HG03159 (cell line): ENCODE data around the gene TKTL1.
"Not testable (repeated sequence)": the region's sequence is repeated elsewhere in the genome, so short reads cannot be mapped to it uniquely, and the experiment has no call there.

Source experiments
- ATAC-seq: cut with Tn5 transposase; IDR thresholded peaks from one replicate; pipeline ENCODE4 v1.9.1; 2021; ENCODE audit warnings: mild to moderate bottlenecking, moderate library complexity; ENCODE audit not compliant: unreplicated experiment

TKTL1 gene

DNA sequence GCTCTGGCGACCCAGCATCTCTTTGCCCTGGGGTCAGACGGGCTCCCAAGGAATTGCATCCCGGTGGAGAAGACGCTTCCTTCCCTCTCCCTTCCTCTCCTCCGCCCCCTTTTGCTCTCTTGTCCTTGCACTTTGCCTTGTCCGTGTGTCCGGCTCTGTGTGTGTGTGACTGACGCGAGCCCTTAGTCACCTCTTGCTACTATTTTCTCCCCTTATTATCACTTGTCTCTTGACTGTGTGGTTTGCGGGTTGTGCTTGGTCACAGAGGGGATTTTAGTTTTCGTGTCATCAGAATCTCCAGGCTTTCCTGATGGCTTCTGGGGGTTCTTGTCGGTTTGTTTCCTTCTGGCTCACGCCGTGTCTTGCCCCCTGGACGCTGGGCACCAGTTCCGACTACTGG, 47.5 kb downstream of the TKTL1 start:
- ATAC-seq: not testable (repeated sequence)

DNA sequence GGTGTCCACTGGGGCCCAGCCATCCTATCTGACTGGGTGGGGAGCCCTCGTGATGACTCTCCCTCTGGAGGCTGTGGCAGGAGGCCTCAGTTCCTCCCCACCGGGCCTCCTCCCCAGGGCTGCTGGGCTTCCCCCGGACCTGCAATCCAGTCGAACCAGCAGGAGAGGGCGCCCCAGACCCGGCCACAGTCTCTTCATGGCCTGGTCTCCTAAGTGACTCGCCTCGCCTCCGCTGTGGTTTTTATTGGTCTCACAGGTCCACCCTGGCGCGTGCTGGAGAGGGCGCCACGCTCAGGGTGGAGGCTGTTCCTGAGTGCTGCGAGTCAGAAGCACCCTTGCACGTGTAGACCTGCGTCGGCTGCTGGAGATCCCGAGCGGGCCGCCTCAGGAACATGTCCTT, 48.0 kb downstream of the TKTL1 start:
- ATAC-seq: not testable (repeated sequence)

DNA sequence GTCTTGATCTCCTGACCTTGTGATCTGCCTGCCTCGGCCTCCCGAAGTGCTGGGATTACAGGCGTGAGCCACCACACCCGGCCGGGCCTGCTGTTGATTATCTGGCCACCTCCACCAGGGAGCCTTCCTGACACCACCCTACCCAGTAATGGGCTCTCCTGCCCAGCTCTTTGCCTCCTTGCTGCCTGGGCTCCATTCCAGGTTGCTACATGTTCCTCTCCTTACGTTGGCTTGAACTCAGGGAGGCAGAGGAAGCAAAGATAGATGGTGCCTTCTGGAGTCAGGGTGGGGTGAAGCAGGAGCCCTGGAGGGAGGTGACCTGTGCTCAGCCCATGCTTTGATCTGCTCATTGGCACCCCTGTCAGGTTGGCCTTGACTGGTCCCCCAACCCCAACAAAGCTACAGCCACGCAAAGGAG, 52.5 kb downstream of the TKTL1 start:
- ATAC-seq: no peak

DNA sequence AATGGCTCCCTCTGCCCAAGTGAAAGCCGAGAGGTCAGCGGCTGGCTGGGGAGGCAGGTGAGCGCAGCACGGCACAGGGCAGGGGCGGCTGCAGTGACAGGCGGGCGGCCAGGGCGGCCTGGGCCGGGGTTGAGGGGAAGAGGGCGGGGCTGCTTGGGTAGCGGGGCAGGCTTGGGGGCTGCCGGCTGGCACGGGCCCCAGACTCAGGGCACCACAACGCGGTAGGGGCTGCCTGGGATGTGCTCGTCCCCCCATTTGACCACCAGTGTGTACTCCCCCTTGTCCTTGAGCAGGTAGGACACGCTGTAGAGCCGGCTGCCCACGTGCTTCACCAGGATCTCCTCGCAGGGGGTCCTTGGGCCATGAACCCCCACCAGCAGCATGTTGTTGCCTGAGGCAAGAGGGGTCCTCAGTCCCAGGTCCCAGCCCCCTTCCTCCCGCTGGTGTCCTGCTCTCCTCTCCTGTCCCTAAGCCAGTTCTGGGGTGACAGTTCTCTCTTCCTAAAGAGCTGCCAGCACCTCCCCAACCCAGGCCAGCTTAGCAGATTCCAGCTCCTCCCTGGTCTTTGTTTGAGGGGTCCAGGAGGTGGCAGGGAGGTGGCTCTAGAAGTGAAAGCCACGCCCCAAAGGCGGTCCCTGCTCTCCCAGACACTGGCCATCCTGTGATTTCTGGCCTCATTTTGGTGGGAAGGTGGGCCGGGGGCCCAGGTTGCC, 53.2 kb downstream of the TKTL1 start:
- no peak for ATAC-seq

DNA sequence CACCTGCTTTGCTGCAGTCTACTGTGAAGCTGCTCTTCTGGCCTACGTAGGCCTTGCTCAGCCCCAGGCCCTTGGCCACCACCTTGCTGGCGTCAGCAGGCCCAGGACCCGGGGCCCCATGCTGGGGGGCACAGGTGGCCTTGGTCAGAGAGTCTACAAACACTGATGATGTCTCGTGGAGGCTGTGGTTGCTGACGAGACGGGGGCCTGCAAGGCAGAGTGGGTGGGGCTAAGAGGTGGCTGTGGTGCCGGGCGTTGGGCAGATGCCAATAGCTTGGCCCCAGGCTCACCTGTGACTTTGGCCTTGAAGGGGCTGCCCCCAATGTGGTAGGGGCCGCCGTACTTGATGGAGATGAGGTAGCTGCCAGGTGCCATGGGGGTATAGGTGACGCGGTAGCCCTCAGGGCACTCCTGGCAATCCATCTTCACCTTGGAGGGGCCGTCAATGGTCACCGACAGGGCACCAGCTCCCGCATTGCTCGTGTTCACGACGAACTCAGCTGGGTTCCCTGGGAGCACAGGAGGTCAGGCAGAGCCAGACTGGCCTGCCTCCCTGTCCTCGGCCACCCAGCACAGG, 53.9 kb downstream of the TKTL1 start:
- ATAC-seq: no peak

DNA sequence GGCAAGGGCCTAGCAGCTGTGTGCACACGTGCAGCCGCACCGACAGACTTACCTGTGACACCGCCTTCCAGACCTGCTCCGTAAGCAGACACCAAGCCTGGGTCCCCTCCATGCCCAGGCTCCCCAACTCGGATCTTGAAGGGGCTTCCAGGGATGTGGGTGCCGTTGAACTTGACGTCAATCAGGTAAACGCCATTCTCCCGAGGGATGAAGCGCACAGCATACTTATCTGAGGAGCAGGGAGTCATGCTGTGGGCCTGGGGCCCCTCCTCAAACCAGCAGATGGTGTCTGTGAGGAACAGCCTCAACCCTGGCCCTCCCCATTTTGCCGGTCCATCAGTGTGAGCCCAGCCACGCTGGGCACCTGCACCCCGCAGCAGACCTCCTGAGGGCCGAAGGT, 54.4 kb downstream of the TKTL1 start:
- no peak for ATAC-seq

DNA sequence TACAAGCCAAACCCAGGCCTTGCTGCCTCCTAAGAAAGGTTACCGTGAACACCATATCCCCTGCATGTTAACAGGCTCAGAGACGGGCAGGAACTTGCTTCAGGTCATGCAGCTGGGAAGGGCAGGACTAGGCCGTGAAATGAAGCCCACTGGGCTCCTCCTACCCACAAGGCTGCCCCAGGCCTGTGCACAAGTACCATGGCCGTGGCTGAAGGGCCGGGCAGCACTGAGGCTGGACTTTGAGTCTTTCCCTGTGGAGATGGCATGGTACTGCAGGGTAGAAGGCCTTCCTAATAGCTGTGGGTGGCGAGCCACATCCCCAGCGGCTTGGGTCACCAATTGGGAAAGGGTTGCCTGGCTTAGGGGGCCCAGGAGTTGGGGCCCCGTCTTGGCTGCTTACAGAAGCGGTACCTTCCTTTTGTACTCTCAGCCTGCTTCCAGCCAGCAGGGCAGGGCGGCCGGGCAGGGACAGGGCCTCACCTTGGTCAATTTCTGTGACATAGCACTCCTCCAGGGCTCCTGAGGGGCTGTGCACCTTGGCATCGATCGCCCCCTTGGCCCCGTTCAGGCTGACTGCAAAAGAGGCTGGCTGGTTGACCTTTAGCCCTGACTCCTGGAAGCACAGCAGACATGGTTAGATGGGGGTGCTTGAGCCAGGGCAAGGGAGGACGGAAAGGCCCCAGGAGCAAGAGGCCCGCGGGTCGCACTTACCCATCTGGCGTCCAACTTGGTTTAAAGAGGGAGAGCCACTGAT, 55.0 kb downstream of the TKTL1 start:
- no peak for ATAC-seq

DNA sequence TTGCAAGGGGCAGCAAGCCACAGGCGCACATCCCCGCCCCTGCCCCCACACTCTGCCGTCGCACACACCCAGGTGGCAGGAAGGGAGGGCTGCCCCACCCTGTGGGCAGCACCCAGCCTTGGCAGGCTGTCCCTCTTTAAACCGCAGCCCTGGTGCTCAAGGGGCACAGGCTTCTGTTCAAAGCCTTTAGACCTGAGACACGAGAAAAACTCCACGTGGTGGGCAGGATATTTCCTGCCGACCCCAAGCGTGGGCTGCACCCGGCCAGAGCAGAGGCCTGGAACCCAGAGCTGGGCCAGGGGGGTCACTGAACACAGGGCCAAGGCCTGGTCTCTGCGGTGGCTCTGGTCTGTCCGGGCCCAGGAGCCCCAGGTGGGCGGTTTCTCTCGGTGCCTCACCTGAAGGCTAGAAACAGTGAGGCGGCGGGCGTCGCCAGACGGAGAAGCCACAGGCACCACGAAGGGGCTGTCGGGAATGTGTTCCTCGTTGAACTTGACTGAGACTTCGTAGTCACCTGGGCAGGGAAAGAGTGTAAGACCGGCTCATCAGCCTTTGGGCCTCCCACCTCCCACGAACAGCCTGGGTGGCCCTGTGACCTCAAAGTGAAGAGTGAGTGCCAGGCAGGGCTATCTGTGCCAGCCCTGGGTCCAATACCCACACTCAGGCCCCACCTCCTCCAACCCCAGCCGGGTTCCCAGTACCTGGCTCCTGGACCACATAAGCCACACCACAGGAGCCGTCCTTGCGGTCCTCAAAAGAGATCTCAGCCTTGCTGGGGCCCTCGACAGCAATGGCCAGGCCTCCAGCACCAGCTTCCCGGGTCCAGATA, 55.8 kb downstream of the TKTL1 start:
- no peak for ATAC-seq

DNA sequence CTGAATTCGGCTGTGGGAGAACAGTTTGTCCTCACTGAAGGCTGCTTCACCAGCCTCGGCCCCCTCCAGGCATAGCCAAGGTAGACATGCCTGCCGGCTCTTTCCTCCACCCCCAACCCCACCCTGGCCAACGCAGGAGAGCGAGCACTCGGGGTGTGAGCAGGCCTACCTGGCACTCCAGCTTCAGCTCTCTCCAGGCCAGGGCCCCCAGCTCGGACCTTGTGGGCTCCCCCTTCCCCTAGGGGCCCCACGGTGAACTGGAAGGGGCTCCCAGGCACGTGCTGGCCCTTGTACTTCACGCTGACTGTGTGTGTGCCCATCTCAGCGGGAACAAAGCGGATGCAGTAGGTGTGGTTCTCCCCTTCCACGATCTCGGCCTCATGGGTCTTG, 56.4 kb downstream of the TKTL1 start:
- no peak for ATAC-seq

DNA sequence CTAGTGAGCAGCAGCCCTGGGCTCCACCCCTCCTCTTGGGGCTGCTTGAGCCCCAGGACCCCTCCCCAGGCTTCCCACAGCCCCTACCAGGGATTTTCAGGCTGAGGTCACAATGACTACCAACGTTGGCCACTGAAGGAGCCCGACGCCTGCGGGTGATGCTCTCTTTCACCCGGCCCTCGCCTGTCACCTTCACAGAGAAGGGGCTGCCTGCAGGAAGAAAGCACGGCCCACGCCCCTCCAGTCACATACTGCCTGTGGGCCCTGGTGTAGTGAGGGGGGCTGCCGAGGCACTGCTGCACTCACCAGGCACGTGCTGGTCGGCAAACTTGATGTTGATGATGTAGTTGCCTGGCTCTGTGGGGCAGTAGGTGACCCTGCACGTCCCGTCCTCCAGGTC, 56.9 kb downstream of the TKTL1 start:
- ATAC-seq: no peak

DNA sequence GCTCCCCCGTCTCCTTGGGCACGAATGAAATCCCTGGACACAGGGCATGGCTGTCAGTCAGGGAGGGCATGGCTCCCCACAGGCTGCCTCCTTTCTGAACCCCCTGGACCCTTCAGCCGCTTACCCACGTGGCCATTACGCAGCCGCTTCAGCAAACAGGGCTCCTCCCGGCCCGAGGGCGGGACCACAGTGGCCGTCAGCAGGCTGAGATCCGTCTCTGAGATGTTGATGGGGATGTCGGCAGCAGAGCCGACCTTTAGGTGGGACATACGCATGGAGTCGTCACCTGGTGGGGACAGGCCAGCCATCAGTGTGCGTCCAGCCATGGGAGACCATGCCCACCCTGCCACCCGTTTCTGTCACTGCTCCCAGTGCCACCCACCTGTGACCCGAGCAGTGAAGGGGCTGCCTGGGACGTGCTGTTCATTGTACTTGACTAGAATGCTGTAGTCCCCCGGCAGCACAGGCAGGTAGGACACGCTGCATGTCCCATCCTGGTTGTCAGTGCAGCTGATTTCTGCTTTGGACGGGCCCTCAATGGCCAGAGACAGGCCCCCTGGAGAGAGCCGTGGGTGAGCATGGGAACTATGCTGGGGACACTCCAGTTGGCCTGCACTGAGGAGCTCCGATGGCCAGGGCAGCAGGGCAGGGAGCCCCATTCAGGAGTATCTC, 57.7 kb downstream of the TKTL1 start:
- no peak for ATAC-seq

DNA sequence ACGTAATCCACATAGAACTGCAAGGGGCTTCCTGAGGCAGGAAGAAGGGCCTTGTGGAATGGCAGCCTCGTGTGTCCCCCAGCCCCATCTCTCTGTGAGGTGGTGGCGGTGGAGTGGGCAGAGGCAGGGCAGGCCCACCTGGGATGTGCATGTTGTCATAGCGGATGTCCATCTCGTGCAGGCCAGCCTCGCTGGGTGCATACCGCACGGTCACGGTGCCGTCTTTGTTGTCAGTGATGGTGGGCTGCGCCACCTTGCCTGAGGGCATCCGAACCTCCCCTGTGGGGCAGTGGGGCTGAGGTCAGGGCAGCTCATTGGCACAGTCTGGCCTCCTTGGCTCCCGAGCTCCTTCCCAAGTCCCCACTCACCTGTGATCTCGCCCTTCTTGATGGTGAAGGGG, 58.4 kb downstream of the TKTL1 start:
- ATAC-seq: no peak

DNA sequence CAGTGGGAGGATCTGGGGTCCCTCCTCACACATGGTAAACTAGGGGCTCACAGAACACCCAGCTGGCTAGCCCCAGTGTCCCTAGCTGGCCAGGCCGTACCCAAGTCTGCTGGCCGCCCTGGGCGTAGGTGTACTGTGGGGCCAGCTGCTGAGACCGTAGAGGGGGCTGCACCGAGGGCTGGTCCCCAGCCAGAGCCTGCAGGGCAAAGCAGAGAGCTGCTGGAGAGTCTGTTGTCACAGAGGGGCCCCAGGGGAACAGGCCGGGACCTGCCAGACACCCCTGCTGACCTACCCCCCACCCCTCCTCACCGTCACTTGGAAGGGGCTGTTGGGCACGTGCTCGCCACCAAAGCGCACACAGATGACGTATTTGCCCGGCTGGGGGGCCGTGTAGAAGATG, 58.9 kb downstream of the TKTL1 start:
- no peak for ATAC-seq

DNA sequence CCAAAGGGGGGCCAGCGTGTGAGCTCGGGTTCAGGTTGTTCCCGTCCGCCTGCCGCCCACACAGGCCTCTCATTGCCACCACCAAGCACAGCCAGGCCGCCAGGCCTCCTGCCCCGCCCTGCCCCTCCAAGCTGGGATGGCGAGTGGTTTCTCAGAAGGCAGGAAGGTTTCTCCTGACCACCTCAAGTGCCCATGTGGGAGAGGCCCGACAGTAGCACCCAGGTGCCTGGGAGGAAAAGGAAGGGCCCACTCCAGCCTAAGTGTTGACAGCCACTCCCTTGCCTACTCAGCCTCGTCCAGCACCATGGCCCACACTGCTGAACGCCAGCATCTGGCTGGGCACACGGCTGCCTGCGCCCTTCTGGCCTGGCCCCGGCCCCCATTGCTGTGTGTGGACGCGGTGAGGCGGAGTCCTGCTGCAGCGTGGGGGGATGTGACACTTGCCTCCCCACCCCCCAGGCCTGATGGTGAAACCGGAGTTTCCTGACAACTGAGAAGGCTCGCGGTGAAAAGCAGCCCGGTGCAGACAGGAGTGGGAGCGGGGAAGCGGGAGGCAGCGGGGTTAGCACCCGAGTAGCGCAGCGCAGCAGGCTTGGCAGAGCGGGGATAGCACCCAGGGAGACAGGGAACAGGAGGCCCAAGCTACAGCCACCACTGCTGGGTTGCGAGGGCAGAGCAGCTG, 59.6 kb downstream of the TKTL1 start:
- ATAC-seq: no peak

DNA sequence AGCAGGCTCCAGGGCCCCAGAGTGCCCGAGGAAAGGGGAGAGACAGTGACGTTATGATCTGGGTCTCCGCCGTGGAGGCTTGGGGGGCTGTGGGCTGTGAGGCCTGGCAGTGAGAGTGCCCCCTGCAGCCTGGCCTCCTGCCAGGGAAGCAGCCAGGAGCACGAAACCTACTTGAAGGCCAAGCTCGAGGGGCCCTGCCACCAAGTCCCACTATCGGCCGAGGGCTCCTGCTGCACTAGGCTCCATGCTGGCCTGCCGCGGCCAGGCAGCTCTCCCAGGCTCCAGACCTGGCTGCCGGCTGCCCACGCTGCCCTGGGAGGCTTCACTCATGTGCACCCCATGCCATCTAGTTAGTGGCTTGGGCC, 60.2 kb downstream of the TKTL1 start:
- no peak for ATAC-seq

DNA sequence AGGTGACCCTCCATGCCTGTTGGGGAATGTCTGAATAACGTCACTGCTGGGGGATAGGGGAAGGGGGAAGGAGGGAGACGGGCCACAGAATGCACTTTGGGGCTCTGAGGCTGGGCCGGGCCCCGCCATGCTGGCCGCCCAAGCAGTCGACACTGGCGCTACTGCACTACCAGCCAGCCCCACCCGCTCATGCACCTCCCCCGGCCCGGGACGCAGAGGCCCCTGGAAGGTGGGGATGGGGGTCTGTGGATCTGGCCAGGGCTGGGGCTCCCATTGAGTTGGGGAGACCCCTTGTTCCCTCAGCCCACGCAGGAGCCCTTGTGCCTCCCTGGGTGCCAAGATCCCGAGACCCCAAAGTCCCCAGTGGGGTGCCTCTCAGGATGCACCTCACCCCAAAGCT, 61.0 kb downstream of the TKTL1 start:
- no peak for ATAC-seq

DNA sequence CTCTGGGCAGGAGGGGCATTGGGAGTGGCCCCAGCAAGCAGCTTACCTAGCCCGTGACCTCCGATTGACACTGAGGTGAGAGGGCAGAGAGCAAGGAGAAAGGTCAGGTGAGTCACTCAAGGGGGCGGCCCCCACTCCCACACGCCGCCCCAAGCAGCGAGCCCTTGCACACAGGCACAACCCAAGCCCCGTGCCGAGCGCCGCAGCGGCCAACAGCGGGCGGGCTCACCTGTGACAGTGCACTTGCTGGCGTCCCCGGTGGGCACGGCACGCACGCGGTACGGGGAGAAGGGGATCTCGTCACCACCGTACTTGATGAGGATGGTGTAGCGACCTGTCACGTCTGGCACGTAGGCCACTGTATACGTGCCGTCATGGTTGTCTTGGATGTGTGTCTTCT, 61.6 kb downstream of the TKTL1 start:
- no peak for ATAC-seq

DNA sequence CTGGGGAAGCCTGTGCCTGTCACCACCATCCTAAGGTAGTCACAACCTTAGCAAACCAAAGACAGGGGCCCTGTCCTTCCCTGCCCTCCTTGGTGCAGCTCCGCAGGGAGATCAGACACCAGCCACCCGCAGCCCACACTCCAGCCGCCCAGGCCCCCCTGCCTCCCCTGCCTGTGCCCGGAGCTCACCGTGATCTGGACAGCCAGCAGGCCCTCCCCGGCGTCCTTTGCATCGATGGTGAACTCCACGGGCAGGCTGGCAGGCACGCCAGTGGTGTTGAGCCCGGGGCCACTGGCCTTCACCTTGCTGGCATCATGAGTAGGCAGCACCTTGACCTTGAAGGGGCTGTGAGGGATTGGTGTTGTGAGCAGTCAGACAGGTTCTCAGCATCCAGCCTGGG, 62.4 kb downstream of the TKTL1 start:
- no peak for ATAC-seq

DNA sequence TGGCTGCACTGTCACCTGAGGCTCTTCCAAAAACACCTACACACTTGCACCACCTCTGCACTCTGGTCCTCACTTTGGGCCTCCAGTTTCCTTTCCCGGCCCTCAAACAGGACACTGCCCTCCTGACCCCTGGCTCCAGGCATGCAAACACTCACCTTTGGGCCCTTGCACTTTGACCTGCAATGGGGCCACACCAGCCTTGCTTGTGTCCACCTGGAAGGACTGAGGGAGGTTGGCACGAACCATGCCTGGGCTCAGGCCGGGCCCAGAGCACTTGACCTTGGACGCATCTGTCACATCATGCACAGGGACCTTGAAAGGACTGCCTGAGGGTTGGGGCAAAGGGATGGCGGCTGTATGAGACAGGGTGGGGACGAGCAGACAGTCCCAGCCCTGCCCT, 63.2 kb downstream of the TKTL1 start:
- no peak for ATAC-seq

DNA sequence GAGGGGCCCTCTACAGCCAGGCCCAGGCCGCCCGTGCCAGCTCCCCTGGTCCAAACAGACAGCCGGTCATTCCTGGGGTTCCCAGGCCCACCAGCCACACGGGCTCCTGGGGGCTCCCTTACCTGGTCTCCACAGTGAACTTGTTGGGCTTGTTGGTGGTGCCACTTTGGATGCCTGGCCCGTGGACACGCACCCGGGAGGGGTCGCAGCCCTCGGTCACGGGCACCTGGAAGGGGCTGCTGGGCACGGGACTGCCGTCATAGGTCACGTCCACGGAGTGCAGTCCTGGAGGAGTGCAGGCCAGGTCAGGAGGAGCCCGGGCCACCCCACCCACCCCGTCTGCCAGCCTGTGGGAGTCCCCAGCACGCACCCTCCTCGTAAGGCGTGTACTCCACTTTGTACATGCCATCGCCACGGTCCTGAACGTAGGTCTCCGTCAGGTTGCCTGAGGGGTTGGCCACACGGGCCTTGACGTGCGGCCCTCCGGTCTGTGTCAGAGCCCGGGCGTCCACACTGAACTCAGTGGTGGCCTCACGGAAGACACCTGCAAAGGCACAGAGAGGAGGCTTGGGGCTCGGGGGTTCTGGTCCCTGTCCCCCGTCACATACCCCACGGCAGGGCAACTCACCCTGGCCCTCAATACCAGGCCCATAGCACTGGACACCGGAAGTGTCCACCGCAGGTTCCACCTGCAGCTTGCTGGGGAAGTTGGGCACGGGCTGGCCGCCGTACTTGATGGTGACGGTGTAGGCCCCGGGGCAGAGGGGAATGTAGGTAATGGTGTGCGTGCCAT, 64.0 kb downstream of the TKTL1 start:
- ATAC-seq: no peak
